ENCODE data around the gene SCUBE2. TPM values are rescaled to one million over a fixed set of nuclear protein-coding genes. Genes with fewer than 3 reads are reported as not detected.

Gene SCUBE2
- 10 to 100 TPM in 2 of 9 donors, 1 to 10 TPM in 7; 1.9 to 47.6 (median 4.9) TPM for total RNA-seq
- polyA plus RNA-seq: 1 to 10 TPM; 2.3 to 3.8 (median 3.7) TPM
- long read RNA-seq, donor 1: 0 reads
- long read RNA-seq, donor 2: 0 reads
- long read RNA-seq, donor 3: 0 reads
- long read RNA-seq, donor 4, partial matches to known transcripts: 0 of 1 reads
- long read RNA-seq, donor 4, other reads (novel, unspliced or antisense): 1 of 1 reads
- long read RNA-seq, donor 5, full-length matches to known transcripts: 8 of 14 reads
- long read RNA-seq, donor 5, partial matches to known transcripts: 1 of 14 reads
- long read RNA-seq, donor 5, other reads (novel, unspliced or antisense): 5 of 14 reads
- long read RNA-seq, donor 6: 0 reads
- long read RNA-seq, donor 7: 0 reads
- long read RNA-seq, donor 8: 0 reads
- long read RNA-seq, donor 9: 0 reads
- long read RNA-seq, donor 10: 0 reads

DNA sequence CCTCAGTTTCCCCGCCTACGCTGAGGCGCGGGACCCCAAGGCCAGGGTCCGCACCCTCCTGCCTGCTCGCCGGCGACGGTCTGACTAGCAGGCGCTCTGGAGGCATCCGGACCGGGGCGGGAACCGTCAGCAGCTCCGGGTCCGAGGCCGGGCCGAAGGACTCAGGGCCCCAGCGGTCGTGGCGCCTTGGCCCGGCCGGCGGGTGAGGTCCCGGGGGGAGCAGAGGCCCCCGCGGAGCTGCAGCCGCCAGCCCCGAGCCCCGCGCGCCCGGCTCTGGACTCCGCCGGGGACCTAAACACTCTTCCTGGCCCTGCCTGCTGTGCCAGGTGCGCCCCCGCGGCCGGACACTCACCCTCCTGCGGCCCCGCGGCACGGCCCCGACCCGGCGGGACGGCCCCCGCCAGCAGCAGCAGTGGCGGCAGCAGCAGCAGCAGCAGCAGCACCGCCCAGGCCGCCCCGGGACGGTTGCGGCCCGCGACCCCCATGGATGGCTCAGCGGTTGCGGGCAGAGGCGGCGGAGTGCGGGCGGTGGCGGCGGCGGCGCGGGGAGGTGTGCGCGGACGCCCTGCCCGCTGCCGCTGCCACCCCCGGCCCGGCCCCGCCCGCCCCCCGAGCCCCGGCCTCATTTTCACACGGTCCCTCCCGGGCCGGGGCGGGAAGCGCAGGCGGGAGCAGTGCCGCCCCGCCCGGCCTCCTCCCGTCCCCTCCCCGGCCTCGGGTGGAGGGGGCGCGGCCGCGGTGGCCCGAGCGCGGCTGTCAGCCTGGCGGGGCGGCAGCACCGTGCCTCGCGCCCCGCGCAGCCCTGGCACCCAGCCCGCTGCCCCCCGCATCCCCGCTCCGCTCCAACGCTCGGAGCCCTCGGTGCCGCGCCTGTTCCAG is at the start of gene SCUBE2:
SCUBE2 (minus strand) TSS at position 556 of the 879 bp plus-strand sequence; CDS start at position 485, 71 bp downstream.
- DNase-seq: no peak
- 2% methylated on average over 103 to 112 of the region's 113 CpGs; no CpG with 5 or more reads in 2 of the 4 donors for WGBS, 4 donors
- H3K27me3 ChIP-seq: no peaks in the 10 kb centered on the region
- H3K4me3 ChIP-seq: peak within 1 kb of the TSS in 2 of 4 donors; percentile 34 to 75
- no peaks in the 10 kb centered on the region for H3K9me3 ChIP-seq (replicated peaks in 1 of 3)
- no peak within 1 kb of the TSS for H3K27ac ChIP-seq
- H3K4me1 ChIP-seq (replicated peaks in 1 of 2): peaks cover 0 to 5% of the 10 kb centered on the region in 2 donors
- intact Hi-C loops (cut with DNase I): no loop called here
- no peak for TF ChIP-seq POLR2A (IDR thresholded peaks at IDR 0.05)
- TF ChIP-seq, protein P1, sequence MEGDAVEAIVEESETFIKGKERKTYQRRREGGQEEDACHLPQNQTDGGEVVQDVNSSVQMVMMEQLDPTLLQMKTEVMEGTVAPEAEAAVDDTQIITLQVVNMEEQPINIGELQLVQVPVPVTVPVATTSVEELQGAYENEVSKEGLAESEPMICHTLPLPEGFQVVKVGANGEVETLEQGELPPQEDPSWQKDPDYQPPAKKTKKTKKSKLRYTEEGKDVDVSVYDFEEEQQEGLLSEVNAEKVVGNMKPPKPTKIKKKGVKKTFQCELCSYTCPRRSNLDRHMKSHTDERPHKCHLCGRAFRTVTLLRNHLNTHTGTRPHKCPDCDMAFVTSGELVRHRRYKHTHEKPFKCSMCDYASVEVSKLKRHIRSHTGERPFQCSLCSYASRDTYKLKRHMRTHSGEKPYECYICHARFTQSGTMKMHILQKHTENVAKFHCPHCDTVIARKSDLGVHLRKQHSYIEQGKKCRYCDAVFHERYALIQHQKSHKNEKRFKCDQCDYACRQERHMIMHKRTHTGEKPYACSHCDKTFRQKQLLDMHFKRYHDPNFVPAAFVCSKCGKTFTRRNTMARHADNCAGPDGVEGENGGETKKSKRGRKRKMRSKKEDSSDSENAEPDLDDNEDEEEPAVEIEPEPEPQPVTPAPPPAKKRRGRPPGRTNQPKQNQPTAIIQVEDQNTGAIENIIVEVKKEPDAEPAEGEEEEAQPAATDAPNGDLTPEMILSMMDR (IDR thresholded peaks at IDR 0.05): no peak
- H3K36me3 ChIP-seq (replicated peaks in 1 of 2): no peaks in the 10 kb centered on the region

DNA sequence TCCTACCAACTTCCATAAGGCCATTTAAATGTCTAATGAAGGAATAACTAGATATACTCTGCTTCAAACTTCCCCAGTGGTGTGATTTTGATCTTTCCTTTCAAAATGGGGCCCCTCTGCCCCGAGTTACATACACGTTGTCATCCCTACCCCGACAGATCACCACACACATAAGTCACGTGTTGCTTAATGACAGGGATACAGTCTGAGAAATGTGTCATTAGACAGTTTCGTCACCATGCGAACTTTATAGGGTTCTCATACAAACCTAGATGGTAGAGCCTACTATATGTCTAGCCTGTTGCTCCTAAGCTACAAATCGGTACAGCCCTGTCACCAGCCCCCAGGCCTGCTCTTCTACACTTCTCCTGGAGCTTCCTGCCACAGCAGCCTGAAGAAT is 49.8 kb upstream of the SCUBE2 start:
- Histone ChIP-seq H3K27me3 (no peaks in the 10 kb centered on the region), H3K4me1 (replicated peaks in 1 of 2) (peaks cover 0 to 38% of the 10 kb centered on the region in 2 donors), H3K36me3 (replicated peaks in 1 of 2) (peaks cover 0 to 51% of the 10 kb centered on the region in 2 donors), H3K4me3 (no peak overlapping the region), H3K27ac (no peak overlapping the region), H3K9me3 (replicated peaks in 1 of 3) (no peaks in the 10 kb centered on the region)
- WGBS, 4 donors: 83 to 93% (median 89%) methylated on average over 7 of the region's 7 CpGs
- DNase-seq: no peak
- intact Hi-C loops (cut with DNase I): no loop called here
- TF ChIP-seq, protein P1 (IDR thresholded peaks at IDR 0.05): no peak
- TF ChIP-seq POLR2A (IDR thresholded peaks at IDR 0.05): no peak

DNA sequence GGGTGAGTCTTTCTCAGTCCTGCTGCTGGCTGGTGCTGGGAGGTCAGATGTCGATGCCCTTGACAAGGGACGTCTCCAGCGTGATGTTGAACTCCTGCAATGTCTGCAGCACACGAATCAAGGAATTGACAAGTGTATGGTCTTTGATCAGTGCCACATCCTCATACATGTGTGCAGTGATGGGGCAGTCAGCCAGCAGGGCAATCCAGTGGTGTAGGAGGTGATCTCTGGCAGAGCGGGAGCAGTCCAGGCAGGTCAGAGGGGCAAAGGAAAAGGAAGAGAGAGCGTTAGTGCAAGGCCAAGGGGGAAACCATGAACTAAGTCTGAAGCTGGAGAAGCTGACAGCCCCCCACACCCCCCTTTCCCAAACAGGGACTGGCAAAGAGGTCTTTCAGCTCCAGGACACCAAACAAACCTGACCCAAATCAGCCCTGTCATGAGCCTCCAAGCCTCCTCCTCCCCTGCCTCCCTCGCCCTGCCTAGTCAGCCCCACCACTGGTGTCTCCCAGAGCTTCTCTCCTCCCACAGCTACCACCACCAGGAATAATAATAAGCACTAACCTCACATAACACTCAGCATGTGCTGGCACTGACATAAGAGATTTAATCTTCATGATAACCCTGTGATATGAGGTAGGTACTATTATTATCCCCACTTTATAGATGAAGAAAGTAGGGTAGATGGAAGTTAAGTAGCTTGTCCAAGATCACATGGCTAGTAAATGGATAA is 48.4 kb upstream of the SCUBE2 start:
- Histone ChIP-seq H3K9me3 (replicated peaks in 1 of 3) (no peaks in the 10 kb centered on the region), H3K4me1 (replicated peaks in 1 of 2) (peaks cover 0 to 38% of the 10 kb centered on the region in 2 donors), H3K36me3 (replicated peaks in 1 of 2) (peaks cover 0 to 38% of the 10 kb centered on the region in 2 donors), H3K27me3 (no peaks in the 10 kb centered on the region), H3K4me3 (no peak overlapping the region), H3K27ac (peak overlapping the region in 3 of 5 donors; percentile 24 to 79 (median 76))
- TF ChIP-seq, protein P1 (IDR thresholded peaks at IDR 0.05): no peak
- TF ChIP-seq POLR2A (IDR thresholded peaks at IDR 0.05): no peak
- no peak for DNase-seq
- WGBS, 4 donors: 47 to 68% (median 54%) methylated on average over 4 to 7 of the region's 7 CpGs
- intact Hi-C loops (cut with DNase I): loop anchor here (5.0 kb wide), 2 partner anchors 122 to 227 kb away; partner anchors contain the start of gene AKIP1 (in 1 of the 2)
